Stimulated activated CD8-positive, alpha-beta memory T cell treated with anti-CD3 and anti-CD28 coated beads, Interleukin-7, amount 100 ng/mL, for 48 hours (primary cell): ENCODE measurements around the gene TMEM187.

Experiments used
- DNase-seq, 2 donors: peaks; one replicate each; pipeline ENCODE4 v3.0.0-alpha.2; 2020; ENCODE audit warnings: low read depth in 1 of 2; ENCODE audit errors: extremely low read depth in 1 of 2

TMEM187 gene

DNA sequence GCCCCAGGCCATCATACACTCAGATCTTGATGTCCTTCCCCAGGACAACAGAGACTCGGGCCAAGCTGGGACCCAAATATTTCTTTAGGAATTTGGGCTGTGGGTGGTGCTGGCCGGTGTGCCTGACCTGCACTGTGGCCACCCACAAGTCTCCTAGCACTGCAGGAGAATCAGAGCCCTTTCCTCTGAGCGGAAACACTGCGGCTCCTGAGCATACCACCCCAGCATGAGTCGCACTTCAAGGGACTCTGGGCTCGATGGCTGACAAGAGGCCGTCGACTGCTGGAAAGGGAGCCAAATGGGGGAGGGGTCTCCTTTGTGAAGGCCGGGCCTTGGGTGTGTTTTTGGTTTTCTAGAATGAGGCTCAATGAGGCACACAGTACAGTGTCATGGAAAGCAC, 60.1 kb downstream of the TMEM187 start:
- no peak for DNase-seq
